IPS-NIHi7 (cell line): ENCODE measurements around the gene CNNM4.

ENCODE experiments used
- DNase-seq: peaks from one replicate; pipeline ENCODE4 v3.0.0; 2012; ENCODE audit warnings: mixed read lengths; ENCODE audit errors: extremely low spot score

The CNNM4 gene

DNA sequence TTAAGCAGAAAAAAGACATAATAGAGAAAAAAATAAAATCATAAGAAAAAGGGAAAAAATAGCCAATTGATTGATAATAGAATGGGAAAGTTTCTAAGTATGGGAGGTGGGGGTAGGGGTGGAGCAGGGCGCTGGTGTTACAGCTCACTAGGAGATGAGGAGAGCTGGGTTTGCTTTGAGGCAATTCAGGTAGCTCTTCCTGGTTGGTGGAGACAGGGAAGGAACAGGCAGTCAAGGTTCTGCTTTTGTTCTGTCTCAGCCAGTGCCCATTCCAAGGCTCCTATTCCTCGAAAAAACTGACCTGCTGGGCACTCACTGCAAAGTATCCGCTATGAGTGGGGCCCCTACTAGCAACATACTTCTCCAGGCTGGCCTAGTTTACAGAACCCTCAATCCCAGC, 1.7 kb upstream of the CNNM4 start:
- no peak for DNase-seq

DNA sequence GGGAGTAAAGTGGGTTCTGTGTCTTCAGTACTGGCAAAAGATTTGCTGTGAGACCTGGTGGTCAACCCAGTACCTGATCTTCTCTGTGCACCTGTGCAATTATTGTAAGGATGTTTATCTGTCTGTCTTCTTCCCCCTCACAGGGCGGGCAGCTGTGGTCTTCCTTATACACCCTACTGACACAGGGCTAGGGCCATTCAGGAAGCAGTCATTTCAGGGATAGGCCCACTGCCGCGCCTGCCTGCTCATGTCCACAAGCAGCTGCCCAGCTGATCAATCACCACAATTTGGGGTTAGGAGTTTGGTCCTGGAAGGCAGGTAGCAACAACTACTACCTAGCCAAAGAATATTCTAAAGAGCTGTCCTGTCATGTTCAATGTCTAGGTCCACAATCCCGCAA, 1.2 kb upstream of the CNNM4 start:
- DNase-seq, result no peak

GRCh38 chr2:96760986-96761832, 507 bp downstream of the CNNM4 start:
- DNase-seq, result no peak

- peak; percentile 54 for DNase-seq
These were observed 2.0 kb downstream of the CNNM4 start for GRCh38 chr2:96762529-96763311.

DNA sequence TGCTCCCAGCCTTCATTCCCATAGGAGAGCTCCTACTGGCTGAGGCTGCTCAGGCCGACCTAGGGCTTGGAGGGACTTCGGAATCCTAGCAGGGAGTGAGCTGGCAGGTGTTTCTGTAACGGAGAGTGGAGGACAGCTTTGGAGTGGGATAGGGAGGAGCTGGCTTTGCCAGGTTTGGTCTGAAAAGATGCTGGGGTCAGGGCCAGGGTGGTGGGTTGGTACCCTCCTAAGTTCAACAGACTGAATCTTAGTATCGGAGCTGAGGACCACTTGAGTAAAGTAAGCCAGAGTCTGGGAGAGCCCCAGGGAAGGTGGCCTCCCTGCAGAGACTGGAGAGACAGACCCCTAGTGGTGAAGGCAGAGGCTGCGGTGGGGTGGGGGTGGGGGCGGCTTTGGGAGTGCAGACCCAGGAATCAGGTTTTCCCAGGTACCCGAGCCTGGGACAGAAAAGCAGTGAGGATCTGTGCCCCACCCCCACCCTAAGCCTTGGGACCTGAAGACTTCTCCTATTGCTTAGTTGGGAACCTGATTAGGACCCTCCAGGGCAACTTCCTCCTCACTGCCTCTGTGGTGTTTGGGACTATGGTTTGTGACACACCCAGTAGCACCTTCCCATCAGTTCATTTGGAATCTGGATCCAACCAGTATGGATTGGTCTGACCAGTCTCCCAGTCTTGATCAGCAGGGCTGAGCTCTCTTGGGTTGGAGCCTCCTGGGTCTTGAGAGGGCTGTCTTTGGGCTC, 3.0 kb downstream of the CNNM4 start:
- DNase-seq, result peak; percentile 79

GRCh38 chr2:96764253-96764637, 3.5 kb downstream of the CNNM4 start:
- DNase-seq, result no peak

GRCh38 chr2:96767135-96767871, 6.6 kb downstream of the CNNM4 start:
- DNase-seq, result no peak

- no peak for DNase-seq
These were observed 7.4 kb downstream of the CNNM4 start for GRCh38 chr2:96768083-96768561.

GRCh38 chr2:96769814-96770213, 9.1 kb downstream of the CNNM4 start:
- DNase-seq, result no peak

GRCh38 chr2:96770442-96771202, 9.9 kb downstream of the CNNM4 start:
- no peak for DNase-seq

DNA sequence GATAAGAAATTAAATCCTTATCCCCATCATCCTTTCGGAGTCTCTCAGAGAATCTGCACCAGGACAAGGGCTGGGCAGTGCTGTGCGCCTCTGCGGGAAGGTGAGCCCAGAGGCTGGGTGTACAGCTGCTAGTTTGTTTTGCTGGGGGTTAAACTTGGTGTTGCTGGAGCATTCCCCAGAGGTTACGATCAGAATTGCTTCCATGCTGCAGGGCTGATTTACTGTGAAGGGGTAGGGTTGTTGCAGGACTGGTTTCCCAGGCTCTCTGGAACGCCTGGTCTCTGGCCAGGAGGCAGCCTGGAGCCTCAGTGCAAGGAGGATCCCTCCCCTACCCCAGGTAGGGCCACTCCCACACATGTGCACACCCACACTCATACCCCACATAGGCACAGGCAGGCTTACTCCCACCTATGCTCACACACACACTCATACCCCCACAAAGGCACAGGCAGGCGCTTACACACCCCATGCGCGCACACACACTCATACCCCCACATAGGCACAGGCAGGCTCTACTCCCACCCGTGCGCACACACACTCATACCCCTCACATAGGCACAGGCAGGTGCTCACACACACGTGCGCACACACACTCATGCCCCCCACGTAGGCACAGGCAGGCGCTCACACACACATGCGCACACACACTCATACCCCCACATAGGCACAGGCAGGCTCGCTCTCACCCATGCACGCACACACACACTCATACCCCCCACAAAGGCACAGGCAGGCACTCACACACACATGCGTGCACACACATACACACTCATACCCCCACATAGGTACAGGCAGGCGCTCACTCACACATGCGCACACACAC, 11.3 kb downstream of the CNNM4 start:
- no peak for DNase-seq

DNA sequence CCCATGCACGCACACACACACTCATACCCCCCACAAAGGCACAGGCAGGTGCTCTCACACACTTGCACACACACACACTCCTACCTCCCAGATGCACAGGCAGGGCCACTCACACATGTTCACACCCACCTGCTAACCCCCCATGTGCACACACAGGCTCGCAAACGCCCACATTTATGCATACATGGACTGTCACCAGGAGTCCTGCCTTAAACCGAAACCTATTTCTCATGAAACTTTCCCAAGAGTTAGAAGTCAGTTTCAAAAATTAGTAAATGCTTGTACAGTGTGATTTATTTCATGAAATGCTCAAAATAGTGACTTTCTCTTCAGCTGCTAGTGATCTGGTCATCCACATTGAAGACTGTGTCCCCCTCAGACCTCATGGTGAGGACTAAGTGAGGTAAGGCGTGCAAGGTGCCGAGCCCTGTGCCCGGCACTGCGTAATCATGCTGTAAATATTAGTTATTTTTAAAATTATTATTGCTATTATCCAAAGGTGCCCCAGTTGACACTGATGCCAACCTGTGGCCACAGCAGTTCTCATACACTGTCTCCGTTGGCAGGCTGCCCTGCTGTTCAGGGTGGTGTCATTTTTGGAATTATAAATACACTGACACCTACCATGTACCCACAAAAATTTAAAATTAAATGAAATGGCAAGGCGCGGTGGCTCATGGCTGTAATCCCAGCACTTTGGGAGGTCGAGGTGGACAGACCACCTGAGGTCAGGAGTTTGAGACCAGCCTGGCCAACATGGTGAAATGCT, 12.4 kb downstream of the CNNM4 start:
- no peak for DNase-seq

DNA sequence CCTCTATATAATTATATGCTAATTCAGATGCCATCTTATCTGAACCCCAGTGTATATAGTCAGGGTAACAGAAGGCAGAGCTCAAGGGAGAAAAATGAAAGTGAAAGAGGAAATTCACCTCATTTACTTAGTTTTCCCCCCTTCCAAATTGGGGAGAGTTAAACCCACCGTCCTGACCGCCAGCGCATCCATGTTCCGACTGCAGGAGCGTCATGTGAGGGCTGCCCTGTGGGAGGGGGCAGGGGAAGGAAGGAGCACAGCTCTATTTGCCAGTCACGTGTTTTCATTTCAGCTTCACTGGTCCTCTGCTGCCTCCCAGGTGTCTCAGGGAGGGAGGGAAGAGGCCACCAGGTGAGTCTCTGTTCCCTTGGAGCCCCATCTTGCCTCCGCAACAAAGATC, 13.2 kb downstream of the CNNM4 start:
- DNase-seq, result no peak

- no peak for DNase-seq
These were observed 14.5 kb downstream of the CNNM4 start for GRCh38 chr2:96775160-96775559.

GRCh38 chr2:96783388-96783787, 22.7 kb downstream of the CNNM4 start:
- DNase-seq, result no peak

DNA sequence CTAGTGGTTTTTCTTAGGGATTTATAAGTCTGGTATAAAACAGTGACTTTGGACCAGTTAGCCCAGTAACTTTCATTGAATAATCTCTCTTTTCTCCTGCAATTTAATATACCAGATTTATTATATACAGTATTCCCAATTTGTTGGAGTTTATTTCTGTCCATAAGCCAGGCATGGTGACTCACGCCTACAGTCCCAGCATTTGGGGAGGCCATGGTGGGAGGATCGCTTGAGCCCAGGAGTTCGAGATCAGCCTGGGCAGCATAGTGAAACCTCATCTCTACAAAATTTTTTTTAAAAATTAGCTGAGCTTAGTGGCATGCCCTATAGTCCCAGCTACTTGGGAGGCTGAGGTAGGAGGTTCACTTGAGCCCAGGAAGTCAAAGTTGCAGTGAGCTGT, 26.7 kb downstream of the CNNM4 start:
- DNase-seq, result no peak

- DNase-seq, result no peak
These were observed 27.9 kb downstream of the CNNM4 start for GRCh38 chr2:96788442-96789244.

DNA sequence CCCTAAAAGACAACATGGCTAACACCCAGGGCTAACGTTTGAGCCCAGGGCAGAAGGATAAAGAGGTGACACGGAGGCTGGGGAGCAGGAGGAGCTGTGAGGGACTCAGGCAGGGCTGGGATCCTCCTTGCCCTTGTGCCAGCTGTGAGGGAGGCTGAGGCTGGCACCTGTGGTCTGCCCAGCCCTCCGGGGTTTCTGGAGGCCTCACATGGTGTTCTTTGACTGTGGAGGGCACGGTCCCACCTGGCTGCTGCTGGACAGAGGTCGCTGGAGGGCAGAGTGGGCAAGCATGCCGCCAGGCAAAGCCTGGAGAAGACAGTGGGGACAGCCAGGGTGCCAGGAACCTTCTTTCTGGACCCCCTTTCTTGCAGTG, 28.5 kb downstream of the CNNM4 start:
- no peak for DNase-seq
